Body of pancreas (tissue), 4 donors: ENCODE measurements around the gene MTCH2. TPM values are rescaled to one million over a fixed set of nuclear protein-coding genes. Genes with fewer than 3 reads are reported as not detected.

Experiments
- ATAC-seq: fragments of 150-250 bp; one replicate; pipeline ENCODE4 v1.9.1; 2016
- DNase-seq, 4 donors: peaks; one replicate each; pipeline ENCODE4 v3.0.0-alpha.2; 2019
- H3K27ac ChIP-seq, 4 donors: fragments of 200-600 bp; sonication (generic); 1 replicate in 3 of 4; 2 replicates in 1 of 4; pipeline versions ENCODE4 v1.5.1 to v1.6.1; 2016 to 2019; ENCODE audit warnings: mild to moderate bottlenecking in 1 of 4, mixed read lengths in 1 of 4, moderate library complexity in 1 of 4
- H3K27me3 ChIP-seq, 2 donors: fragments of 200-600 bp; sonication (generic); one replicate each; pipeline ENCODE4 v1.6.0; 2016; ENCODE audit warnings: mild to moderate bottlenecking in 1 of 2
- H3K36me3 ChIP-seq, 2 donors: fragments of 200-600 bp; sonication (generic); replicated peaks in 1 of 2; 2 replicates each; pipeline ENCODE4 v1.5.1; 2016; ENCODE audit warnings: low read depth in 2 of 2; ENCODE audit not compliant: insufficient read depth in 1 of 2
- H3K4me1 ChIP-seq: fragments of 200-600 bp; sonication (generic); one replicate; pipeline ENCODE4 v1.6.0; 2016
- H3K4me3 ChIP-seq, 2 donors: fragments of 200-600 bp; sonication (generic); 1 replicate in 1 of 2; 2 replicates in 1 of 2; pipeline ENCODE4 v1.5.1; 2016 to 2019
- H3K9me3 ChIP-seq, 3 donors: fragments of 200-600 bp; sonication (generic); 1 replicate in 2 of 3; 2 replicates in 1 of 3; pipeline ENCODE4 v1.5.1; 2016
- POLR2A ChIP-seq, 3 donors: fragments of 450-650 bp; IDR thresholded peaks; one replicate each; pipeline ENCODE4 v1.6.1; 2016; ENCODE audit warnings: antibody characterized with exemption in 3 of 3, mild to moderate bottlenecking in 2 of 3
- WGBS, 2 donors: methylation state at CpG; one replicate each; pipeline ENCODE4 v1.1.5; 2017; 5-methylcytosine and 5-hydroxymethylcytosine counted together
- intact Hi-C: fragments of 100-400 bp; cut with DNase I; formaldehyde crosslinking; loops from one replicate; pipeline ENCODE4 v1.15.1; 2023
- total RNA-seq, 2 donors: library from RNA; depleted of rRNA; stranded (reverse); fragments of >200 nt; gene quantifications; one replicate each; pipeline ENCODE4 v1.1.0, GENCODE V29; 2016
- TF ChIP-seq, protein P1 (sequence below), 7 experiments: fragments of 450-650 bp in 4 of 7; fragments of 200-600 bp in 3 of 7; sonication (generic) in 3 of 7; IDR thresholded peaks; one replicate each; pipeline ENCODE4 v1.5.1; 2016 to 2019; ENCODE audit warnings: antibody characterized with exemption in 7 of 7

Gene MTCH2
- total RNA-seq, 2 donors from 2014 or later, result 15.5 to 21.0 TPM

DNA sequence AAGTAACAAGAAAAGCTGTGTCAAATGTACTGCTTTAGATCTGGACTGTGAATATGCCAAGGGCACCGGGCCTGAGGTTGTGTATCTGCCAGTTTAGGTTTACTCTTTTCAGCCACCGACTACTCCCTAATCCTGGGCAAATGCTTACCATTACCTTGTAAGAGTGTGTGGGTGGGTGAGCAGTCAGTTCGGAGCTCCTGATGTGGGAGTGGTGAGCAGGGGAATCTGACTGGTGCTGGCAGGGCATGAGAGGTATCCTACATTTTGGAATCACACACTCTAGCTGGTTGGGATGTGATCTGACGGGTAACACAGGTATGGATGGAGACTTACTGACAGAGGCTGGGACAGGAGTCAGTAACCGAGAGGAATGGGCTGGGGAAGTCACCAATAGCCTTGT, 58.5 kb downstream of the MTCH2 start:
- ATAC-seq (no peak), DNase-seq (no peak)
- WGBS, 2 donors, result 91 to 93% methylated on average over 5 of the region's 5 CpGs
- H3K9me3 ChIP-seq, result no peaks in the 10 kb centered on the region
- peaks cover 11% of the 10 kb centered on the region for H3K4me1 ChIP-seq
- no peaks in the 10 kb centered on the region for H3K27me3 ChIP-seq
- intact Hi-C loops, result no loop called here
- H3K36me3 ChIP-seq, result peaks cover 13 to 26% of the 10 kb centered on the region in 2 donors
- H3K27ac ChIP-seq, result no peak overlapping the region
- no peak for TF ChIP-seq POLR2A (IDR thresholded peaks at IDR 0.05)
- TF ChIP-seq, protein P1, sequence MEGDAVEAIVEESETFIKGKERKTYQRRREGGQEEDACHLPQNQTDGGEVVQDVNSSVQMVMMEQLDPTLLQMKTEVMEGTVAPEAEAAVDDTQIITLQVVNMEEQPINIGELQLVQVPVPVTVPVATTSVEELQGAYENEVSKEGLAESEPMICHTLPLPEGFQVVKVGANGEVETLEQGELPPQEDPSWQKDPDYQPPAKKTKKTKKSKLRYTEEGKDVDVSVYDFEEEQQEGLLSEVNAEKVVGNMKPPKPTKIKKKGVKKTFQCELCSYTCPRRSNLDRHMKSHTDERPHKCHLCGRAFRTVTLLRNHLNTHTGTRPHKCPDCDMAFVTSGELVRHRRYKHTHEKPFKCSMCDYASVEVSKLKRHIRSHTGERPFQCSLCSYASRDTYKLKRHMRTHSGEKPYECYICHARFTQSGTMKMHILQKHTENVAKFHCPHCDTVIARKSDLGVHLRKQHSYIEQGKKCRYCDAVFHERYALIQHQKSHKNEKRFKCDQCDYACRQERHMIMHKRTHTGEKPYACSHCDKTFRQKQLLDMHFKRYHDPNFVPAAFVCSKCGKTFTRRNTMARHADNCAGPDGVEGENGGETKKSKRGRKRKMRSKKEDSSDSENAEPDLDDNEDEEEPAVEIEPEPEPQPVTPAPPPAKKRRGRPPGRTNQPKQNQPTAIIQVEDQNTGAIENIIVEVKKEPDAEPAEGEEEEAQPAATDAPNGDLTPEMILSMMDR (IDR thresholded peaks at IDR 0.05), result no peak
- H3K4me3 ChIP-seq, result no peak overlapping the region

DNA sequence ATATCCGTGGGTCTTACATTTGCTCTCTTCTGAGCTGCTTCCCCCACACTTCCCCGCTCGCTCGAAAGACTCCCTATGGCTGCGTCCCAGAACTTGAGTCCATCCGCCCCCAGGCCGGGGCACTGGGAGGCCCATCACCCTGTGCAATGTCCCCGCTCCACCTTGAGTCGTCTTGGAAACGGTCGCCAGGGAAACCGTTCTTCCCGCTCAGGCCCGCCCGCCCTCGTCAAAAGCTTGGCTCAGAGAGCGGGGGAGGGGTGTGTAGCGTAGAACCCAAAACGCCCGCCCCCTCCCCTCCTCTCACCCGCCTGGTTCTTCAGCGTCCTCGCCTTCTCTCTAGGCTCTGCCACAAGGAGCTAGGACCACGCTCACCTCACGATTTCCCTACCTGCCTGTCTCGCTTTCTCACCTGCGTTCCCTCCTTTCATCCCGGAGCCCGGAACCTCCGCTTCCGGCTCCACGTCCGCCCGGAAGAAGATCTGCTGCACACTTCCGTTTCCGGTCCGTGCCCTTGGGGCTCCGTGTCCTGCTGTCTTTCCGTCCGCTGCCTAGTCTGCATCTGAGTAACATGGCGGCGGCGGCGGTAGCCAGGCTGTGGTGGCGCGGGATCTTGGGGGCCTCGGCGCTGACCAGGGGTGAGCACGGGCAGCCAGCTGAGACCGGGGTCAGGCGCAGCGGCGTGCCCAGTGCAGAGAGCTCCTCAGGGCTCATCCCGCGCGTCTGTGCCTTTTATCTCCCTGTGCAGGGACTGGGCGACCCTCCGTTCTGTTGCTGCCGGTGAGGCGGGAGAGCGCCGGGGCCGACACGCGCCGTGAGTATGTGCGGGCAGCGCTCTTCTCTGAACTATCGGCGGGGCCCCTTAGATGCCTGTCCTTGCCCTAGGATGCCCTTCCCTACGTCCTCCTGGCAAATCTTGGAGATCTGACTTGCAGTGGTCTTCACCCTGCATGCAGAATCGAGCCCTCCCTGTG, 63.5 kb downstream of the MTCH2 start, which contains the start of the genes KBTBD4 and NDUFS3:
Gene KBTBD4, minus strand, starts transcription at position 447 of the 971 bp plus-strand sequence. Its CDS starts 19 bp downstream, at position 428.
Gene NDUFS3, plus strand, starts transcription at position 551 of the 971 bp plus-strand sequence. Its CDS starts 18 bp downstream, at position 569.
- peaks cover 13 to 24% of the 10 kb centered on the region in 2 donors for H3K36me3 ChIP-seq
- intact Hi-C loops, result no loop called here
- H3K4me3 ChIP-seq, result peak within 1 kb of the TSS; percentile 86 to 99
- no peaks in the 10 kb centered on the region for H3K9me3 ChIP-seq
- H3K4me1 ChIP-seq, result peaks cover 20% of the 10 kb centered on the region
- ATAC-seq (peak; percentile 97), DNase-seq (peak; percentile 89 to 93 (median 92))
- peak within 1 kb of the TSS; percentile 83 to 90 (median 85) for H3K27ac ChIP-seq
- WGBS, 2 donors, result 0 to 2% methylated on average over 22 to 68 of the region's 72 CpGs
- TF ChIP-seq POLR2A (IDR thresholded peaks at IDR 0.05), result peak in 2 of 3 donors; percentile 80 to 84
- TF ChIP-seq, protein P1 (IDR thresholded peaks at IDR 0.05), result peak in 1 of 7 experiments; percentile 5
- H3K27me3 ChIP-seq, result no peaks in the 10 kb centered on the region

DNA sequence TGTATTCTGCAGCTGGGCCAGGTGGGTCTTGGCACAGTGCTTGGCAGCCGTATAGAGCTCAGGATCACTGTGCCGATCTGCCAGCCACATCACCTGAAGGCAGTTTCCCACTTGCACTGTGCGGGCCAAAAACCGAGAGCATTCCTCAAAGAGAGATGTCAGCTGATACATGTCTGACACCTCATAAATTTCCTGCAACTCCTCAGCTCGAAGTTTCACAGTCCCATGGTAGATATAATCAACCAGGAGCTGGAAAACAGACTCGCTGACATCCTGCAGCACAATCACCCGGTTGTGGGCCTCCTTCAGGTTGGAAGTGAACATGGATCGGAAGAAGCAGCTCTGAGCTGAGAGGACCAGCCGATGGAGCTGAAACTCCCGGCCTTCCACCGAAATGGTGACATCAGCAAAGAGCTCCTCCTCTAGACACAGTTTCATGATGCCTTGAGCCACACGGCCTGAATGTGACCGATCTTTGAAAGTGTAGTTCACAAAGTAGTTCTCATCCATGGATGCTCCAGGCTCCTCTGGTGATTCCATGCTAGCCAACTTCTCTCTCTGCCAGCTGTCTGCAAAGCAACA, 64.8 kb downstream of the MTCH2 start:
- Histone ChIP-seq H3K36me3 (peaks cover 13 to 18% of the 10 kb centered on the region in 2 donors), H3K4me1 (peaks cover 20% of the 10 kb centered on the region), H3K9me3 (no peaks in the 10 kb centered on the region), H3K27ac (no peak overlapping the region), H3K27me3 (no peaks in the 10 kb centered on the region), H3K4me3 (peak overlapping the region in 1 of 2 donors; percentile 86)
- DNase-seq (no peak), ATAC-seq (no peak)
- WGBS, 2 donors, result 71 to 73% methylated on average over 12 to 13 of the region's 13 CpGs
- intact Hi-C loops, result no loop called here
- TF ChIP-seq, protein P1 (IDR thresholded peaks at IDR 0.05), result no peak
- TF ChIP-seq POLR2A (IDR thresholded peaks at IDR 0.05), result no peak

DNA sequence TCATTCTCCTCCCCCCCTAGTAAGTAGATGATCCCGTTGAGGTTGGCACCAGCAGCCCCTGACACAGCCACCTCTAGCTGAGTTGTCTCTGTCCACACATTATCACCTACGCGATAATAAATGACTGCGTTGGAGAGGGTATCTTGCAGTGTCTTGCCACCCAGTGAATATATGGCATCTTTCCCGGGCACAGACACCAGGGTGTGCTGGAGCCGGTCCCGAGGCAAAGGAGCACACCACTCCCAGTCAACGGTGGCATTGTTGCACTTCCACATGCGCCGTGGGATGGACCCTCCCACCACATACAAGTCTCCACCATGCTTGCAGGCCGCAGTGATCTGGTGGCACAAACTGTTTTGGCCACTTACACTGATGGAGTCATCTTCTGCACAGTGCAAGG, 69.0 kb downstream of the MTCH2 start:
- no peak for DNase-seq
- Histone ChIP-seq H3K4me1 (peaks cover 7% of the 10 kb centered on the region), H3K4me3 (no peak overlapping the region), H3K36me3 (peaks cover 0 to 6% of the 10 kb centered on the region in 2 donors), H3K27ac (no peak overlapping the region), H3K9me3 (no peaks in the 10 kb centered on the region), H3K27me3 (no peaks in the 10 kb centered on the region)
- no peak for TF ChIP-seq POLR2A (IDR thresholded peaks at IDR 0.05)
- intact Hi-C loops, result no loop called here
- no peak for ATAC-seq
- WGBS, 2 donors, result 86 to 88% methylated on average over 11 of the region's 11 CpGs

DNA sequence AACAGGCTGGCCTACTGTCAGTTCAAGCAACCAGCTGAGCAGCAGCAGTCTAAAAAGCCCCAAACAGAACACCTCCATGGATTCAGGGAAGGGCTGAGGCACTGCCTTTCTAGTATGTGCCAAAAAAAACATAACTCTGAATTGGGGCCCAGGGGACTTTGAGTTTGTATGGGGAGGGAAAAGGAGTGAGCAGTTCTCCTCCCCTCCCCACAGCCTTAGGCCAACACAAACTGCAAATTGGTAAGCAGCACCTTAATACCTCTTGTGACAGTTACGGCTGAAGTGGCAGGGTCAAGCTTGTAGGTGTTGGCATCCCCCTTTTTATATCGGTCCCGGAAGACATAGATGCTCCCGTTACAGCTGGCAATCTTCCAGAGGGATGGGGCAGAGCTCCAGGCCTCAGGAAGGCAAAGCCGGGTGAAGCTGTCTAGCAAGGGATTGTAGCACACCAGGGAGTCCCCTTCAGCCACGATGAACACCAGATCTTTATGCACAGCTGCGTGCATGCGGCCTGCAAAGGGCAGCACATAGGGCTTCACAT, 69.6 kb downstream of the MTCH2 start:
- ATAC-seq (no peak), DNase-seq (no peak)
- Histone ChIP-seq H3K4me3 (no peak overlapping the region), H3K4me1 (peaks cover 2% of the 10 kb centered on the region), H3K27ac (no peak overlapping the region), H3K9me3 (no peaks in the 10 kb centered on the region), H3K27me3 (no peaks in the 10 kb centered on the region), H3K36me3 (peaks cover 0 to 6% of the 10 kb centered on the region in 2 donors)
- intact Hi-C loops, result no loop called here
- 52% methylated on average over 8 of the region's 8 CpGs; no CpG with 5 or more reads in 1 of the 2 donors for WGBS, 2 donors
- no peak for TF ChIP-seq POLR2A (IDR thresholded peaks at IDR 0.05)
- TF ChIP-seq, protein P1 (IDR thresholded peaks at IDR 0.05), result no peak
